ENCODE data around the gene TOP1.
"Not testable (repeated sequence)": the region's sequence is repeated elsewhere in the genome, so short reads cannot be mapped to it uniquely, and the experiment has no call there.

The TOP1 gene

GRCh38 chr20:41098703-41099250 lies 70.2 kb downstream of the TOP1 start:
- DNase-seq = no peak

- DNase-seq = no peak
Observed at GRCh38 chr20:41100001-41100480, 71.4 kb downstream of the TOP1 start.

- no peak for DNase-seq
Observed at GRCh38 chr20:41101660-41102059, 73.0 kb downstream of the TOP1 start.

- DNase-seq = no peak
Observed at GRCh38 chr20:41108531-41108930, 79.9 kb downstream of the TOP1 start.

- DNase-seq = no peak
Observed at GRCh38 chr20:41110012-41110411, 81.4 kb downstream of the TOP1 start.

GRCh38 chr20:41110930-41111577 lies 82.4 kb downstream of the TOP1 start:
- no peak for DNase-seq

- DNase-seq = no peak
Observed at GRCh38 chr20:41111578-41111951, 82.9 kb downstream of the TOP1 start.

GRCh38 chr20:41116282-41116956 lies 87.8 kb downstream of the TOP1 start:
- DNase-seq = no peak

- DNase-seq = not testable (repeated sequence)
Observed at GRCh38 chr20:41118159-41118558, 89.5 kb downstream of the TOP1 start.

GRCh38 chr20:41118632-41119031 lies 90.0 kb downstream of the TOP1 start:
- DNase-seq = no peak

GRCh38 chr20:41119614-41120561 lies 91.3 kb downstream of the TOP1 start:
- no peak for DNase-seq

- DNase-seq = no peak
Observed at GRCh38 chr20:41121399-41121798, 92.8 kb downstream of the TOP1 start.

GRCh38 chr20:41123631-41124030 lies 95.0 kb downstream of the TOP1 start:
- DNase-seq = no peak

- DNase-seq = no peak
Observed at GRCh38 chr20:41124451-41125094, 96.0 kb downstream of the TOP1 start.

- no peak for DNase-seq
Observed at GRCh38 chr20:41125530-41126457, 97.2 kb downstream of the TOP1 start.

- DNase-seq = no peak
Observed at GRCh38 chr20:41126719-41127118, 98.1 kb downstream of the TOP1 start.

GRCh38 chr20:41128317-41128716 lies 99.7 kb downstream of the TOP1 start:
- not testable (repeated sequence) for DNase-seq

GRCh38 chr20:41131594-41132387 lies 103.2 kb downstream of the TOP1 start:
- DNase-seq = no peak

- DNase-seq = not testable (repeated sequence)
Observed at GRCh38 chr20:41132388-41132775, 103.8 kb downstream of the TOP1 start.

GRCh38 chr20:41133709-41134361 lies 105.2 kb downstream of the TOP1 start:
- DNase-seq = no peak

Data from NCI-H146 (cell line).